ENCODE results near the gene ETV7. TPM values are rescaled to one million over a fixed set of nuclear protein-coding genes. Genes with fewer than 3 reads are reported as not detected.

ETV7 gene
- total and polyA plus RNA-seq, 2 experiments from 2014 or later = 0.47 to 1.2 TPM

DNA sequence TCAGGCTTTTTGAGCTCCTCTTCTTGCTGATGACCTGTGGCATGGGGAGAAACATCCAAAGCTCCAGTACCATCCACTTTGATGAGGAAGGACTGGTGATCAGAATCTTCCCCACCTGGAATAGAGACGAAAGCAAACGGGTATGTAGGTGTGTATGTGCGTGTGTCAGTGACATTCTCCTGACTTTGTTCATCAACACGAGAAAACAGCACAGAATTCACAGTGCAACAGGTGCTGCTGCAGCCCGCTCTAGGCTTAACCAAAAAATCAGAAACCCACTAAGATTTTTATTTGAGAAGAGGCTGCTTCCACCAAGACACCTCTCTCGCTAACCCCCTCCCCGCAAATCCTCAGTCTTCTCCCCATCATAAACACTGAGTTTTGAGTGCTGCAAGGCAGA lies 58.9 kb downstream of the ETV7 start:
- H3K27me3 ChIP-seq (ENCODE audit: insufficient read depth) = no peaks in the 10 kb centered on the region
- DNase-seq (ENCODE audit: low spot score) (no peak), ATAC-seq (no peak)
- no peak overlapping the region for H3K4me2 ChIP-seq
- Mint-ChIP-seq H3K27me3 (ENCODE audit: insufficient read depth, low read depth, poor library complexity) (peaks cover 15% of the 10 kb centered on the region), H3K36me3 (ENCODE audit: low read depth) (no peaks in the 10 kb centered on the region; the same call in 2 of the 3 replicates), H3K9me3 (no peaks in the 10 kb centered on the region; the same call in 2 of the 3 replicates), H3K4me3 (no peak overlapping the region), H3K27ac (no peak overlapping the region), H3K4me1 (peaks cover 32% of the 10 kb centered on the region)
- H3K4me3 ChIP-seq = no peak overlapping the region
- no peaks in the 10 kb centered on the region for H4K20me1 ChIP-seq (replicated peaks; ENCODE audit: insufficient read depth)
- H3K4me1 ChIP-seq (ENCODE audit: insufficient read depth) = no peaks in the 10 kb centered on the region; the same call in 1 of the 2 replicates
- no peaks in the 10 kb centered on the region for H3K9me2 ChIP-seq (ENCODE audit: insufficient read depth)
- no peaks in the 10 kb centered on the region for H3F3A ChIP-seq (replicated peaks; ENCODE audit: low read depth)
- no peak overlapping the region for H3K27ac ChIP-seq (ENCODE audit: low read depth)
- H2AFZ ChIP-seq = no peak overlapping the region
- TF ChIP-seq STAT1 (IDR thresholded peaks at IDR 0.05; ENCODE audit: unreplicated experiment) (no peak), ZNF331 (CRISPR knock-in tag; IDR thresholded peaks at IDR 0.05; ENCODE audit: low read depth) (no peak), JUNB (IDR thresholded peaks at IDR 0.05; ENCODE audit: unreplicated experiment) (no peak), NANOG (IDR thresholded peaks at IDR 0.05; ENCODE audit: borderline replicate concordance) (no peak), EZH2phosphoT487 (IDR thresholded peaks at IDR 0.05; ENCODE audit: unreplicated experiment) (no peak), EZH2 (IDR thresholded peaks at IDR 0.05; ENCODE audit: low read depth, unreplicated experiment) (no peak), CREB1 (CRISPR knock-in tag; IDR thresholded peaks at IDR 0.05; ENCODE audit: low read depth) (no peak), POLR2AphosphoS5 (IDR thresholded peaks at IDR 0.05; ENCODE audit: low read depth) (no peak), ZNF114 (CRISPR knock-in tag; IDR thresholded peaks at IDR 0.05) (no peak)
- TF ChIP-seq, protein P1, sequence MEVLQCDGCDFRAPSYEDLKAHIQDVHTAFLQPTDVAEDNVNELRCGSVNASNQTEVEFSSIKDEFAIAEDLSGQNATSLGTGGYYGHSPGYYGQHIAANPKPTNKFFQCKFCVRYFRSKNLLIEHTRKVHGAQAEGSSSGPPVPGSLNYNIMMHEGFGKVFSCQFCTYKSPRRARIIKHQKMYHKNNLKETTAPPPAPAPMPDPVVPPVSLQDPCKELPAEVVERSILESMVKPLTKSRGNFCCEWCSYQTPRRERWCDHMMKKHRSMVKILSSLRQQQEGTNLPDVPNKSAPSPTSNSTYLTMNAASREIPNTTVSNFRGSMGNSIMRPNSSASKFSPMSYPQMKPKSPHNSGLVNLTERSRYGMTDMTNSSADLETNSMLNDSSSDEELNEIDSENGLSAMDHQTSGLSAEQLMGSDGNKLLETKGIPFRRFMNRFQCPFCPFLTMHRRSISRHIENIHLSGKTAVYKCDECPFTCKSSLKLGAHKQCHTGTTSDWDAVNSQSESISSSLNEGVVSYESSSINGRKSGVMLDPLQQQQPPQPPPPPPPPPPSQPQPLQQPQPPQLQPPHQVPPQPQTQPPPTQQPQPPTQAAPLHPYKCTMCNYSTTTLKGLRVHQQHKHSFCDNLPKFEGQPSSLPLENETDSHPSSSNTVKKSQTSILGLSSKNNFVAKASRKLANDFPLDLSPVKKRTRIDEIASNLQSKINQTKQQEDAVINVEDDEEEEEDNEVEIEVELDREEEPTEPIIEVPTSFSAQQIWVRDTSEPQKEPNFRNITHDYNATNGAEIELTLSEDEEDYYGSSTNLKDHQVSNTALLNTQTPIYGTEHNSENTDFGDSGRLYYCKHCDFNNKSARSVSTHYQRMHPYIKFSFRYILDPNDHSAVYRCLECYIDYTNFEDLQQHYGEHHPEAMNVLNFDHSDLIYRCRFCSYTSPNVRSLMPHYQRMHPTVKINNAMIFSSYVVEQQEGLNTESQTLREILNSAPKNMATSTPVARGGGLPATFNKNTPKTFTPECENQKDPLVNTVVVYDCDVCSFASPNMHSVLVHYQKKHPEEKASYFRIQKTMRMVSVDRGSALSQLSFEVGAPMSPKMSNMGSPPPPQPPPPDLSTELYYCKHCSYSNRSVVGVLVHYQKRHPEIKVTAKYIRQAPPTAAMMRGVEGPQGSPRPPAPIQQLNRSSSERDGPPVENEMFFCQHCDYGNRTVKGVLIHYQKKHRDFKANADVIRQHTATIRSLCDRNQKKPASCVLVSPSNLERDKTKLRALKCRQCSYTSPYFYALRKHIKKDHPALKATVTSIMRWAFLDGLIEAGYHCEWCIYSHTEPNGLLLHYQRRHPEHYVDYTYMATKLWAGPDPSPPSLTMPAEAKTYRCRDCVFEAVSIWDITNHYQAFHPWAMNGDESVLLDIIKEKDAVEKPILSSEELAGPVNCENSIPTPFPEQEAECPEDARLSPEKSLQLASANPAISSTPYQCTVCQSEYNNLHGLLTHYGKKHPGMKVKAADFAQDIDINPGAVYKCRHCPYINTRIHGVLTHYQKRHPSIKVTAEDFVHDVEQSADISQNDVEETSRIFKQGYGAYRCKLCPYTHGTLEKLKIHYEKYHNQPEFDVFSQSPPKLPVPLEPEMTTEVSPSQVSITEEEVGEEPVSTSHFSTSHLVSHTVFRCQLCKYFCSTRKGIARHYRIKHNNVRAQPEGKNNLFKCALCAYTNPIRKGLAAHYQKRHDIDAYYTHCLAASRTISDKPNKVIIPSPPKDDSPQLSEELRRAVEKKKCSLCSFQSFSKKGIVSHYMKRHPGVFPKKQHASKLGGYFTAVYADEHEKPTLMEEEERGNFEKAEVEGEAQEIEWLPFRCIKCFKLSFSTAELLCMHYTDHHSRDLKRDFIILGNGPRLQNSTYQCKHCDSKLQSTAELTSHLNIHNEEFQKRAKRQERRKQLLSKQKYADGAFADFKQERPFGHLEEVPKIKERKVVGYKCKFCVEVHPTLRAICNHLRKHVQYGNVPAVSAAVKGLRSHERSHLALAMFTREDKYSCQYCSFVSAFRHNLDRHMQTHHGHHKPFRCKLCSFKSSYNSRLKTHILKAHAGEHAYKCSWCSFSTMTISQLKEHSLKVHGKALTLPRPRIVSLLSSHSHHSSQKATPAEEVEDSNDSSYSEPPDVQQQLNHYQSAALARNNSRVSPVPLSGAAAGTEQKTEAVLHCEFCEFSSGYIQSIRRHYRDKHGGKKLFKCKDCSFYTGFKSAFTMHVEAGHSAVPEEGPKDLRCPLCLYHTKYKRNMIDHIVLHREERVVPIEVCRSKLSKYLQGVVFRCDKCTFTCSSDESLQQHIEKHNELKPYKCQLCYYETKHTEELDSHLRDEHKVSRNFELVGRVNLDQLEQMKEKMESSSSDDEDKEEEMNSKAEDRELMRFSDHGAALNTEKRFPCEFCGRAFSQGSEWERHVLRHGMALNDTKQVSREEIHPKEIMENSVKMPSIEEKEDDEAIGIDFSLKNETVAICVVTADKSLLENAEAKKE (CRISPR knock-in tag; IDR thresholded peaks at IDR 0.05) = no peak
- TF ChIP-seq, protein P2, sequence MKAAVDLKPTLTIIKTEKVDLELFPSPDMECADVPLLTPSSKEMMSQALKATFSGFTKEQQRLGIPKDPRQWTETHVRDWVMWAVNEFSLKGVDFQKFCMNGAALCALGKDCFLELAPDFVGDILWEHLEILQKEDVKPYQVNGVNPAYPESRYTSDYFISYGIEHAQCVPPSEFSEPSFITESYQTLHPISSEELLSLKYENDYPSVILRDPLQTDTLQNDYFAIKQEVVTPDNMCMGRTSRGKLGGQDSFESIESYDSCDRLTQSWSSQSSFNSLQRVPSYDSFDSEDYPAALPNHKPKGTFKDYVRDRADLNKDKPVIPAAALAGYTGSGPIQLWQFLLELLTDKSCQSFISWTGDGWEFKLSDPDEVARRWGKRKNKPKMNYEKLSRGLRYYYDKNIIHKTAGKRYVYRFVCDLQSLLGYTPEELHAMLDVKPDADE (IDR thresholded peaks at IDR 0.05) = no peak
- TF ChIP-seq, protein P3, sequence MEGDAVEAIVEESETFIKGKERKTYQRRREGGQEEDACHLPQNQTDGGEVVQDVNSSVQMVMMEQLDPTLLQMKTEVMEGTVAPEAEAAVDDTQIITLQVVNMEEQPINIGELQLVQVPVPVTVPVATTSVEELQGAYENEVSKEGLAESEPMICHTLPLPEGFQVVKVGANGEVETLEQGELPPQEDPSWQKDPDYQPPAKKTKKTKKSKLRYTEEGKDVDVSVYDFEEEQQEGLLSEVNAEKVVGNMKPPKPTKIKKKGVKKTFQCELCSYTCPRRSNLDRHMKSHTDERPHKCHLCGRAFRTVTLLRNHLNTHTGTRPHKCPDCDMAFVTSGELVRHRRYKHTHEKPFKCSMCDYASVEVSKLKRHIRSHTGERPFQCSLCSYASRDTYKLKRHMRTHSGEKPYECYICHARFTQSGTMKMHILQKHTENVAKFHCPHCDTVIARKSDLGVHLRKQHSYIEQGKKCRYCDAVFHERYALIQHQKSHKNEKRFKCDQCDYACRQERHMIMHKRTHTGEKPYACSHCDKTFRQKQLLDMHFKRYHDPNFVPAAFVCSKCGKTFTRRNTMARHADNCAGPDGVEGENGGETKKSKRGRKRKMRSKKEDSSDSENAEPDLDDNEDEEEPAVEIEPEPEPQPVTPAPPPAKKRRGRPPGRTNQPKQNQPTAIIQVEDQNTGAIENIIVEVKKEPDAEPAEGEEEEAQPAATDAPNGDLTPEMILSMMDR (conservative IDR thresholded peaks at IDR 0.05; ENCODE audit: low read depth in 2 of 2) = no peak
- TF ChIP-seq, protein P4, sequence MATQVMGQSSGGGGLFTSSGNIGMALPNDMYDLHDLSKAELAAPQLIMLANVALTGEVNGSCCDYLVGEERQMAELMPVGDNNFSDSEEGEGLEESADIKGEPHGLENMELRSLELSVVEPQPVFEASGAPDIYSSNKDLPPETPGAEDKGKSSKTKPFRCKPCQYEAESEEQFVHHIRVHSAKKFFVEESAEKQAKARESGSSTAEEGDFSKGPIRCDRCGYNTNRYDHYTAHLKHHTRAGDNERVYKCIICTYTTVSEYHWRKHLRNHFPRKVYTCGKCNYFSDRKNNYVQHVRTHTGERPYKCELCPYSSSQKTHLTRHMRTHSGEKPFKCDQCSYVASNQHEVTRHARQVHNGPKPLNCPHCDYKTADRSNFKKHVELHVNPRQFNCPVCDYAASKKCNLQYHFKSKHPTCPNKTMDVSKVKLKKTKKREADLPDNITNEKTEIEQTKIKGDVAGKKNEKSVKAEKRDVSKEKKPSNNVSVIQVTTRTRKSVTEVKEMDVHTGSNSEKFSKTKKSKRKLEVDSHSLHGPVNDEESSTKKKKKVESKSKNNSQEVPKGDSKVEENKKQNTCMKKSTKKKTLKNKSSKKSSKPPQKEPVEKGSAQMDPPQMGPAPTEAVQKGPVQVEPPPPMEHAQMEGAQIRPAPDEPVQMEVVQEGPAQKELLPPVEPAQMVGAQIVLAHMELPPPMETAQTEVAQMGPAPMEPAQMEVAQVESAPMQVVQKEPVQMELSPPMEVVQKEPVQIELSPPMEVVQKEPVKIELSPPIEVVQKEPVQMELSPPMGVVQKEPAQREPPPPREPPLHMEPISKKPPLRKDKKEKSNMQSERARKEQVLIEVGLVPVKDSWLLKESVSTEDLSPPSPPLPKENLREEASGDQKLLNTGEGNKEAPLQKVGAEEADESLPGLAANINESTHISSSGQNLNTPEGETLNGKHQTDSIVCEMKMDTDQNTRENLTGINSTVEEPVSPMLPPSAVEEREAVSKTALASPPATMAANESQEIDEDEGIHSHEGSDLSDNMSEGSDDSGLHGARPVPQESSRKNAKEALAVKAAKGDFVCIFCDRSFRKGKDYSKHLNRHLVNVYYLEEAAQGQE (IDR thresholded peaks at IDR 0.05; ENCODE audit: unreplicated experiment) = no peak
- no peaks in the 10 kb centered on the region for H3K36me3 ChIP-seq (ENCODE audit: insufficient read depth)
- H3K79me2 ChIP-seq (replicated peaks; ENCODE audit: insufficient read depth) = no peaks in the 10 kb centered on the region
